CD4-positive, CD25-positive, alpha-beta regulatory T cell (primary cell): ENCODE results near the gene COA1. TPM values are rescaled to one million over a fixed set of nuclear protein-coding genes. Genes with fewer than 3 reads are reported as not detected.

Experiments used
- ATAC-seq, 2 donors: fragments of 150-1000 bp; cut with Tn5 transposase; one replicate each; pipeline ENCODE4 v1.10.0; 2021; ENCODE audit warnings: low read depth in 2 of 2, moderate number of reproducible peaks in 2 of 2, moderate library complexity in 1 of 2
- DNase-seq, 3 donors: peaks; one replicate each; pipeline versions ENCODE4 v3.0.0 to v3.0.0-alpha.2; 2012 to 2022; ENCODE audit warnings: mixed read lengths in 1 of 3
- H3K27ac ChIP-seq: one replicate; pipeline ENCODE4 v1.7.0; 2013; ENCODE audit warnings: mild to moderate bottlenecking, low read length; ENCODE audit not compliant: insufficient read depth, poor library complexity, severe bottlenecking
- H3K27me3 ChIP-seq: one replicate; pipeline ENCODE4 v1.7.0; 2013; ENCODE audit warnings: low read length; ENCODE audit not compliant: control insufficient read depth, insufficient read depth
- H3K36me3 ChIP-seq: one replicate; pipeline ENCODE4 v1.7.0; 2013; ENCODE audit warnings: mild to moderate bottlenecking, low read length, moderate library complexity; ENCODE audit not compliant: control insufficient read depth, insufficient read depth
- H3K4me1 ChIP-seq: 2 replicates; pipeline ENCODE4 v1.7.0; 2013; ENCODE audit warnings: mild to moderate bottlenecking, low read length; ENCODE audit not compliant: insufficient read depth, control insufficient read depth, poor library complexity, severe bottlenecking
- H3K4me3 ChIP-seq: one replicate; pipeline ENCODE4 v1.7.0; 2013; ENCODE audit warnings: low read depth, mild to moderate bottlenecking, low read length, moderate library complexity
- H3K9me3 ChIP-seq, 2 experiments: 1 replicate in 1 of 2; 2 replicates in 1 of 2; pipeline ENCODE4 v1.7.0; 2013; ENCODE audit warnings: low read length in 2 of 2, mild to moderate bottlenecking in 1 of 2, moderate library complexity in 1 of 2; ENCODE audit not compliant: control insufficient read depth in 2 of 2
- H3K27ac Mint-ChIP-seq, 3 donors: one replicate each; pipeline ENCODE4 v1.8.0; 2020 to 2022; ENCODE audit warnings: mild to moderate bottlenecking in 3 of 3, mixed read lengths in 3 of 3, moderate library complexity in 2 of 3
- H3K27me3 Mint-ChIP-seq: one replicate; pipeline ENCODE4 v1.8.0; 2022; ENCODE audit warnings: mild to moderate bottlenecking, mixed read lengths
- H3K36me3 Mint-ChIP-seq: one replicate; pipeline ENCODE4 v1.8.0; 2020; ENCODE audit warnings: mixed read lengths
- H3K4me1 Mint-ChIP-seq, 4 donors: one replicate each; pipeline ENCODE4 v1.8.0; 2020 to 2022; ENCODE audit warnings: mixed read lengths in 4 of 4, mild to moderate bottlenecking in 1 of 4
- H3K4me3 Mint-ChIP-seq, 4 donors: one replicate each; pipeline ENCODE4 v1.8.0; 2020 to 2022; ENCODE audit warnings: mild to moderate bottlenecking in 4 of 4, mixed read lengths in 4 of 4, moderate library complexity in 3 of 4
- H3K9me3 Mint-ChIP-seq, 7 donors: one replicate each; pipeline ENCODE4 v1.8.0; 2020 to 2022; ENCODE audit warnings: mixed read lengths in 7 of 7, mild to moderate bottlenecking in 3 of 7, moderate library complexity in 2 of 7
- polyA plus RNA-seq, 4 donors: library from polyadenylated mRNA; unstranded; fragments of 300-500 nt; fragmentation: Illumina TruSeq; gene quantifications; one replicate each; pipeline ENCODE4 v1.2.3, GENCODE V29; 2021
- total RNA-seq: library from RNA; stranded (reverse); gene quantifications from one replicate; pipeline ENCODE4 v1.2.3, GENCODE V29; 2022

COA1 gene
- total and polyA plus RNA-seq, 5 donors from 2014 or later: 41.3 to 65.8 (median 48.6) TPM

DNA sequence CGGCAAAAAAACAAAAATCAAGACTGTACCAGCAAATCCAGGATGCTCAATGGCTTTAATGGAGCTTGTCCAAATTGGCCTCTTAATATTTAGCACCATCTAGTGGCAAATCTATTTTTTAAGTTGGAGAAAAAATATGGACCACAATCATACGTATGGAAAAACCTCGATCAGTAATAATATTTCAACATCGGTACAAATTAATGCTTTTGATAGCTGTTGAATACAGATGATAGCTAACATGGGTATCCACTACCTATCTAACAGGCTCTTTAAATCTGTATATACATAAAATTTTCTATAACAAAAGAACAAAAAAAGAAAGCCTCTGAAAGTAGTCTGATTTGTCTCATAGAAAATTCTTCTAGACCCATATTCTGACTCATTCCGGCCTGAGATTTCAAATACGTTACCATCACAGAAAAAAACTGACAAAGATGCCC lies 29.2 kb downstream of the COA1 start:
- peak; percentile 39 to 50 for ATAC-seq
- Mint-ChIP-seq H3K4me3 (no peak overlapping the region), H3K27me3 (no peaks in the 10 kb centered on the region), H3K27ac (peak overlapping the region in 1 of 3 donors; percentile 0), H3K36me3 (peaks cover 4% of the 10 kb centered on the region), H3K4me1 (peaks cover 10 to 32% (median 14%) of the 10 kb centered on the region in 4 donors), H3K9me3 (no peaks in the 10 kb centered on the region)
- Histone ChIP-seq H3K27ac (no peak overlapping the region), H3K27me3 (no peaks in the 10 kb centered on the region), H3K4me3 (no peak overlapping the region), H3K4me1 (peaks cover 9% of the 10 kb centered on the region), H3K36me3 (peaks cover 3% of the 10 kb centered on the region), H3K9me3 (no peaks in the 10 kb centered on the region)
- peak in 2 of 3 donors; percentile 70 to 71 for DNase-seq

DNA sequence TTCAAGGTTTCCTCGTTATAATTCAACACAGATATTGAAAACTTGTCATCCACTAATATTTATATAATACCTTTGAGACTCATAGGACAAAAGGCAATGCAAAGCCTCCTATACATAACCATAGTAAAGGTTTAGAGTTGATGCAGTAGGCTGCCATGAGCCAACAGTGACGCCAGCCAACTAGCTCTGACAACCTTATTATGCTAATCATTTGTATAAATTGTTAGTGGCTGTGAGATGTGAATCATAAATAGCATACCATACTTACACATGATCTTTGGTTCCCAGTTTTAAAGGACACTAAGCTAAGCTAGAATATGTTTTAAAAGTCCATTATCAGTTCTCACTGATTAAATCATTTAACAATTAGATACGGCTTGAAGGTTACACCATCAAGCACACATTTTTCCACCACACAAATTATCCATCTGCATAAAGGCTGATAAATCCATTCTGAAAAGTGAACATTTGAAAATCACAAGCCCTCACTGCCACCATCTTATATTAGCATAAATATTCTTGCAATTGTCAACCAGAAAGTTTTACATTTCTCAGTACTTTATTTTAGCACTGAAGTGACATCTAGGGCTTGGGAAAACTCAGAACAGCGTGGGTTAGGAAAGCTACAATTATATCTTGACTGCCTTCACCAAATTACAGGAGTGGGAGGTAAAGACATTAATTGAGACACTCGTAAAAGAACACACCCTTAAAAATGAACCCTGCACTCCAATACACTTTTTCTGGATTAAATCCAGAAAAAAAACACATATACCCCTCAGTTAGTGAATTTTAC lies 30.7 kb downstream of the COA1 start:
- Mint-ChIP-seq H3K9me3 (no peaks in the 10 kb centered on the region), H3K36me3 (peaks cover 1% of the 10 kb centered on the region), H3K27ac (no peak overlapping the region), H3K27me3 (no peaks in the 10 kb centered on the region), H3K4me1 (peaks cover 8 to 32% (median 12%) of the 10 kb centered on the region in 4 donors), H3K4me3 (no peak overlapping the region)
- Histone ChIP-seq H3K9me3 (no peaks in the 10 kb centered on the region), H3K36me3 (no peaks in the 10 kb centered on the region), H3K4me1 (peaks cover 9% of the 10 kb centered on the region), H3K4me3 (no peak overlapping the region), H3K27ac (no peak overlapping the region), H3K27me3 (no peaks in the 10 kb centered on the region)
- no peak for DNase-seq
- no peak for ATAC-seq

DNA sequence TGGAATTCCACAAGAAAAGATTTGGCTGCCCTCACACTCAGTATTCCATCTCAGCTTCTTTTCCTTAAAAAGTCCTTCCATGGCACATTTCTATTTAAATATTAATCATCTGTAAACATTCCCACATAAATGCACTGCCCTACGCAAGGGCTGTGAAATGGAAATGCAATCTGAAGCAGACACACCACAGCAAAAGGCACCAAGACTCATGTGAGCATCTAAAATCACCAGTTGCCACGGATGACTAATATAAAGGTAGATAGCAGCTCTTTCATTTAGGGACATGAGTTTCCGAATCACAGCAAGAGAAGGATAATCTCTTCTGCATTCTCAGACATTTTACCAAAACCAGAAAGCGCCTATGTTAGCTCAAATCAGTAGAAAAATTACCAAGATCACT lies 31.6 kb downstream of the COA1 start:
- H3K27me3 ChIP-seq: no peaks in the 10 kb centered on the region
- ATAC-seq (no peak), DNase-seq (no peak)
- no peaks in the 10 kb centered on the region for H3K36me3 ChIP-seq
- peaks cover 8 to 32% (median 12%) of the 10 kb centered on the region in 4 donors for H3K4me1 Mint-ChIP-seq
- no peaks in the 10 kb centered on the region for H3K9me3 ChIP-seq
- H3K9me3 Mint-ChIP-seq: no peaks in the 10 kb centered on the region
- no peaks in the 10 kb centered on the region for H3K27me3 Mint-ChIP-seq
- no peak overlapping the region for H3K27ac ChIP-seq
- H3K4me3 Mint-ChIP-seq: no peak overlapping the region
- no peak overlapping the region for H3K27ac Mint-ChIP-seq
- H3K4me1 ChIP-seq: peaks cover 9% of the 10 kb centered on the region
- no peak overlapping the region for H3K4me3 ChIP-seq
- H3K36me3 Mint-ChIP-seq: no peaks in the 10 kb centered on the region

- Histone ChIP-seq H3K27ac (no peak overlapping the region), H3K4me3 (no peak overlapping the region), H3K9me3 (no peaks in the 10 kb centered on the region), H3K27me3 (no peaks in the 10 kb centered on the region), H3K4me1 (peaks cover 14% of the 10 kb centered on the region), H3K36me3 (no peaks in the 10 kb centered on the region)
- no peak for DNase-seq
- H3K9me3 Mint-ChIP-seq: no peaks in the 10 kb centered on the region
- H3K4me1 Mint-ChIP-seq: peaks cover 10 to 47% (median 20%) of the 10 kb centered on the region in 4 donors
- no peak for ATAC-seq
- no peaks in the 10 kb centered on the region for H3K36me3 Mint-ChIP-seq
- no peak overlapping the region for H3K4me3 Mint-ChIP-seq
- H3K27ac Mint-ChIP-seq: no peak overlapping the region
- H3K27me3 Mint-ChIP-seq: no peaks in the 10 kb centered on the region
These were observed 34.0 kb downstream of the COA1 start for GRCh38 chr7:43695365-43695764.

GRCh38 chr7:43694399-43694748 lies 34.9 kb downstream of the COA1 start:
- Histone ChIP-seq H3K4me1 (peaks cover 12% of the 10 kb centered on the region), H3K4me3 (no peak overlapping the region), H3K9me3 (no peaks in the 10 kb centered on the region), H3K27me3 (no peaks in the 10 kb centered on the region), H3K36me3 (no peaks in the 10 kb centered on the region), H3K27ac (no peak overlapping the region)
- H3K4me1 Mint-ChIP-seq: peaks cover 6 to 42% (median 22%) of the 10 kb centered on the region in 4 donors
- no peaks in the 10 kb centered on the region for H3K36me3 Mint-ChIP-seq
- DNase-seq (no peak), ATAC-seq (no peak)
- no peak overlapping the region for H3K4me3 Mint-ChIP-seq
- no peaks in the 10 kb centered on the region for H3K27me3 Mint-ChIP-seq
- H3K27ac Mint-ChIP-seq: no peak overlapping the region
- no peaks in the 10 kb centered on the region for H3K9me3 Mint-ChIP-seq

- Mint-ChIP-seq H3K9me3 (no peaks in the 10 kb centered on the region), H3K36me3 (no peaks in the 10 kb centered on the region), H3K4me3 (no peak overlapping the region), H3K27ac (no peak overlapping the region), H3K4me1 (peaks cover 7 to 44% (median 26%) of the 10 kb centered on the region in 4 donors), H3K27me3 (no peaks in the 10 kb centered on the region)
- Histone ChIP-seq H3K27ac (no peak overlapping the region), H3K27me3 (no peaks in the 10 kb centered on the region), H3K4me3 (no peak overlapping the region), H3K4me1 (peaks cover 16% of the 10 kb centered on the region), H3K36me3 (no peaks in the 10 kb centered on the region), H3K9me3 (no peaks in the 10 kb centered on the region)
- no peak for DNase-seq
- no peak for ATAC-seq
These were observed 35.5 kb downstream of the COA1 start for GRCh38 chr7:43693687-43694398.

- Mint-ChIP-seq H3K27ac (peak overlapping the region in 1 of 3 donors; percentile 12), H3K4me3 (no peak overlapping the region), H3K4me1 (peaks cover 7 to 43% (median 29%) of the 10 kb centered on the region in 4 donors), H3K9me3 (peaks cover 0 to 3% (median 0%) of the 10 kb centered on the region in 7 donors), H3K36me3 (peaks cover 3% of the 10 kb centered on the region), H3K27me3 (no peaks in the 10 kb centered on the region)
- Histone ChIP-seq H3K27ac (no peak overlapping the region), H3K36me3 (no peaks in the 10 kb centered on the region), H3K4me1 (peaks cover 16% of the 10 kb centered on the region), H3K9me3 (no peaks in the 10 kb centered on the region), H3K27me3 (no peaks in the 10 kb centered on the region), H3K4me3 (no peak overlapping the region)
- DNase-seq (no peak), ATAC-seq (no peak)
These were observed 36.5 kb downstream of the COA1 start for GRCh38 chr7:43692582-43693373.
